ENCODE data around the gene IFNAR2.
"Not testable (repeated sequence)": the region's sequence is repeated elsewhere in the genome, so short reads cannot be mapped to it uniquely, and the experiment has no call there.

The IFNAR2 gene

GRCh38 chr21:33217138-33217520 is 12.6 kb upstream of the IFNAR2 start:
- no peak for DNase-seq

GRCh38 chr21:33219300-33219699 is 10.4 kb upstream of the IFNAR2 start:
- no peak for DNase-seq

GRCh38 chr21:33219954-33220353 is 9.8 kb upstream of the IFNAR2 start:
- no peak for DNase-seq

GRCh38 chr21:33225376-33225775 is 4.4 kb upstream of the IFNAR2 start:
- not testable (repeated sequence) for DNase-seq

GRCh38 chr21:33228455-33228854 is 1.3 kb upstream of the IFNAR2 start:
- no peak for DNase-seq

GRCh38 chr21:33229099-33229783 is 497 bp upstream of the IFNAR2 start:
- DNase-seq, result no peak

- peak; percentile 33 for DNase-seq
Observed at GRCh38 chr21:33230545-33231324, 997 bp downstream of the IFNAR2 start.

- no peak for DNase-seq
Observed at GRCh38 chr21:33231526-33231925, 1.8 kb downstream of the IFNAR2 start.

- no peak for DNase-seq
Observed at GRCh38 chr21:33232291-33233034, 2.7 kb downstream of the IFNAR2 start.

GRCh38 chr21:33234635-33235520 is 5.1 kb downstream of the IFNAR2 start:
- DNase-seq, result no peak

GRCh38 chr21:33236013-33236686 is 6.4 kb downstream of the IFNAR2 start:
- DNase-seq, result no peak

- DNase-seq, result no peak
Observed at GRCh38 chr21:33236766-33237165, 7.0 kb downstream of the IFNAR2 start.

GRCh38 chr21:33237486-33237885 is 7.7 kb downstream of the IFNAR2 start:
- DNase-seq, result no peak

GRCh38 chr21:33238146-33238545 is 8.4 kb downstream of the IFNAR2 start:
- DNase-seq, result no peak

GRCh38 chr21:33238565-33239255 is 9.0 kb downstream of the IFNAR2 start:
- DNase-seq, result peak; percentile 24

- not testable (repeated sequence) for DNase-seq
Observed at GRCh38 chr21:33239559-33240127, 9.9 kb downstream of the IFNAR2 start.

GRCh38 chr21:33240404-33240803 is 10.7 kb downstream of the IFNAR2 start:
- DNase-seq, result no peak

- DNase-seq, result no peak
Observed at GRCh38 chr21:33241846-33242245, 12.1 kb downstream of the IFNAR2 start.

GRCh38 chr21:33242846-33243245 is 13.1 kb downstream of the IFNAR2 start:
- DNase-seq, result not testable (repeated sequence)

- DNase-seq, result no peak
Observed at GRCh38 chr21:33244082-33244778, 14.5 kb downstream of the IFNAR2 start.

Measured in central memory CD4-positive, alpha-beta T cell (primary cell).